GM19023 (cell line): Measurements from ENCODE around the gene PRKAA2.

Experiments
- ATAC-seq: cut with Tn5 transposase; IDR thresholded peaks from one replicate; pipeline ENCODE4 v1.9.1; 2021; ENCODE audit warnings: mild to moderate bottlenecking, moderate library complexity; ENCODE audit not compliant: unreplicated experiment

Gene PRKAA2

DNA sequence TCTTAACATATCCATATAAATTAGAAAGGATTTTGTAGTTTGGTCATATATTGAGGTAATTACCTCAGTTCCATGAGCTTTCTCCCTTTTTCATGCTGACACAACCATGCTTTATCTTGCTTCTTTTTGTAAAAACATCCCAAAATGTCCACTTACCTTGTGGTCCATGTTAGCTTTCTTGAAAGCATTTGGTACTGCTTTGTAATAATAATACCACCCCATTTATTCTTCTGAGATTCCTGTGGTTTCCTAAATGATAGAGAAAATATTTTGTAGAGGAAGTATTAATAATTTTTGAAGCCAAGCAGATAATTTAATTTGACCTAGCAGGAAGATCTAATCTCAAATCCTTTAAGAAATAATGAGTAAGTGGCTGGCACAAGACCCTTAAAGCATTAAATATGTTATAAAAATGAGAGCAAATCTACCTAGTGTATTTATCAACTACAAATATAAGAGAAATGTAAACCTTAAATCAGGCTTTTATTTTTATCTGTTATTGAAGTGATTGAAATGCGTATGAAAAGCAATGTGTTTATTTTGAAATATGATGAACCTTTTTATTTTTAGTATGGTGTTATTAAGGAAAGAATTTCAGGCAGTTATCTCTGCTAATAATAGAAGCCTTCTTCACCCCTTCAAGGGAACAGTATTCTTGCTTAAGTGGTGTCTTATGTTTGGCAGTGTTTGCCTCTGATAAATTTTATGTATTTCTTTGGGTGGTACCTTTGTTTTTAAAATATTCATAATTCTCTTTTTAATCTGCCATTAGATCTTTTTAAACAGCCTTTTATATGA, 9.2 kb downstream of the PRKAA2 start:
- ATAC-seq, result no peak

DNA sequence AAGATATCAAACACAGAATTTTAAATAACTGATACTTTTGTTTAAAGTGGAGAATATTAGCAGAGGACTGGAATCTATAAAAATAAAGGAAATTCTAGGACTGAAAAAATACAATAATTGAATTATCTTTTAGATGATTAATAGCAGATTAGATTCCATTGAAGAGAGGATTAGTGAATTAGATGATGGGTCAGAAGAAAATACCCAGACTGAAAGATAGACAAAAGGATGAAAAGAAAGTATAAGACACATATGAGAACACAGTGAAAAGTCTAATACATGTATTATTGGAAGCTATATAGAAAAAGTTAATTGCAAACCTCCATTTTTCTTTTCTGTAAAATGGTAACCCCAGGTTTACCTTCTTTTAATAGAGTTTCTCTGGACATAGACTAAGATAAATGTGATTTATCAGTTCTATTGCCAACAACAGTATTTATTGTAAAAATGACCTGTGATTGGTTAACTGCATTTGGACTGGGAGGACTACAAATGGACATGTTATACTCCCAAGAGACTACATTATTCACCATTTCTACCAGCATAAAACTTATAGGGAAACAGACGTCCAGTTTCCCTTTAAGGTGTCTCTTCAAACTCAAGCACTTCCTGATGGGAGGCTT, 11.0 kb downstream of the PRKAA2 start:
- no peak for ATAC-seq

DNA sequence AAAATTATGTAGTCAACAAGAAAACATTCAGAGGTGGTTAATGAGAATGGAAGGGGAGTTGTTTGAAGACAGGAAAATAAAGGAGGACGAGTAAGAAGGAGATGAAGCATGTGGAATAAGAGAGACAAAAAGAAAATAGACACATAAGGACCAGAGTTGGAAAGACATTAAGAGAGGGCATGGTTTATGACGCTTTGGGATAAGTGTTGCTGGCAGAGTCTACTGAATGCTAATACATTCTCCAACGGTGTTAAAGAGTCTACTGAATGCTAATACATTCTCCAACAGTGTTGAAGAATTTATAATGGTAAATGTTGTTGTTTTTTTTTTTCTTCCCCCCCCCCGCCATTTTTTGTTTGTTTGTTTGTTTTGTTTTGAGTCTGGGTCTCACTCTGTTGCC, 13.1 kb downstream of the PRKAA2 start:
- ATAC-seq, result no peak

DNA sequence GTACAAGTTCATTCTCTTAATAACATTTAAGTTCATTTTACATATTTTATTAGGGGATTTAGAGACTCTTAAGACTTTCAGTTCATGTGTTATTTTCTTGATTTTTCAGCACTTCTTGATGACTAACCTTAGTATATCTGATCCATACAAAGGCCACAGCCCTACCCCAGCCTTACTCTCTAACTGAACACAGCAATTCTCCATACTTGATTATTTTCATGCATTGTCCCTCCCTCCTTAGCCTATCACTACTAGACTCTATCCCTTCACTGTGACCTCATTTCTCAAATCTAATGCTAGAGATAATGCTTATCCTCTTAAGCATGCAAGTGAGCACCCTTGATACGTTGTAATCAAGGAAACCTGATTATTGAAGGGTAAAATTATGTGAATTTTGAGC, 15.2 kb downstream of the PRKAA2 start:
- no peak for ATAC-seq

DNA sequence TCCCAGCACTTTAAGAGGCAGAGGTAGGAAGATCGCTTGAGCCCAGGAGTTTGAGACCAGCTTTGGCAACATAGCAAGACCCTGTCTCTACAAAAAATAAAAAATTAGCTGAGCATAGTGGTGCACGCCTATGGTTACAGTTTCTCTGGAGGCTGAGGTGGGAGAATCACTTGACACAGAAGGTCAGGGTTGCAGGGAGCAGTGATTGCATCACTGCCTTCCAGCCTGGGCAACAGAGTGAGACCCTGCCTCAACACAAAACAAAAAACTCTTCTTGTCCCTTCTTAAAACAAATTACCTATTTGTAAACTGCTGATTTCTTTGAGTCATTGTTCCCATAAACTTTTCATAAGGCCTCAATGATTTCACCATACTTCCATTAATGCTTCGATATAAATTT, 18.7 kb downstream of the PRKAA2 start:
- ATAC-seq, result no peak

DNA sequence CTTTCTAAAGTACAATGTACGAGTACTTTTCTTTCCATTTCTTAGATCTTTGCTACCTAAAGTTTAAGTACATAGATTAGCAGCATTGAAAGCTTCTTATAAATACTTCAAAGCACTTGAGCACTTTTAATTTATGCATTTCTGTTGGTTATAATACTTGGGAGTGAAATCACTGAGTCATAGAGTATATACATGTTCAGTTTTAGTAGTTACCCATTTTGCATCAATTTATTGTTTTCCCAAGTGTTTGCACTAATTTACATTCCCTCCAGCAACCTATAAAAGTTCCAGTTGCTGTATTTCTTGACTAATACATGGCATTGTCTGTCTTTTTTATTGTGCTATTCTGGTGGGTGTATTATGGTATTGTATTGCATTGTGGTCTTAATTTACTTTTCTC, 20.3 kb downstream of the PRKAA2 start:
- no peak for ATAC-seq

DNA sequence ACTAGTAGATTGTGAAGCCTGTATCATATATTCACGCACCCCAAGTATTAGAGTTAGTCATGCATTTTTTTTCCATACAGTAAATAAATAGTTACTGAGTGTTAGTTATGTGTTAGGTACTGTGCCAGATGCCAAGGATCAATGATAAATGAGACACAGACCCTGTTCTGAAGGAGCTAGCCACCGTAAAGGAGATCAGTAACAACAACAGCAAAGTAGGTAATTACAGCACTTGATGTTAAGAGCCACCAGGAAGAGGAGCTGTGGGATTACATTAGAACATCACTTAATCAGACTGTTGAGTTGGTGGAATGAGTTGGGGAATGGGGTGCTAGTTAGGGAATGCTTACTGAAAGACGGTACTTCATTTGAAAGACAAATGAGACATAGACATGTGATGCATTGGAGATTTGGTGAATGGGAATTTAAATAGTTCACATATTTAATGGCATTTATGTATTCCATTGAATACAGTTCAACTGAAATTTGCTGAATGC, 21.0 kb downstream of the PRKAA2 start:
- no peak for ATAC-seq

DNA sequence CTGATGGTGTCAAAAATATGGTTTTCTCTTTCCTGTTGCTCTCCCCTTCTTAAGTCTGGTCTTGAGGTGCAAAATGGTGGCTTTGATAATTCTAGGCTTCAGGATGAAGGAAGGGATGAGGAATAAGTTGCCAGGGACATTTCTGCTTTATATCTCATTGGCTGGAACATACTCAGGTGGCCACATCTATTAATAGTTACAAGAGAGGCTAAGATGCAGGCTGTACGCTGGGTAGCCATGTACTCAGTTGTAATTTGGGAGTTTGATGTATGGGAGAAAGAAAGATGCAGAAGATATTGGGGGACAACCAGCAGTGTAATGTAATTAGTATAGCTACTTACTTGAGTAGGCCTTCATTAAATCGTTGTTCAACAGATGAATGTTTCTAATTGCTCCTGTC, 25.2 kb downstream of the PRKAA2 start:
- ATAC-seq, result no peak

DNA sequence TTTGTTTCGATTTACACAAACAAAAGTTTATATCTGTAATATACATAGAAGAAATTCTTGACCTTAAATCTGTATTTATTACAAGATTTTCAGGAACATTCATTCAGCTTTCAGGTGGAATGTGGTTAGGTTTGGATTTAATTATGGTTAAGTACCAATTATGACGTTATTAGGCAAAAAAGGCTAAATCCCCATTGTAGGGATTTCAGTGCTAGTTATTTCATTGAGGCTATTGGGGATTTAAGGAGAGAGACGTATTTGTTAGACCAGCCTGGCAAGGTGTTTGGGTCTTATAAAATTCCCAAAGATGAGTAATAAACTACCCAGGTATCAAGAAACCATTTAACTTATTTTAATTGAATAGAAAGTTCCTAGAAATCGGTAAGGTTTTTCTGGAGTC, 26.0 kb downstream of the PRKAA2 start:
- ATAC-seq, result no peak

DNA sequence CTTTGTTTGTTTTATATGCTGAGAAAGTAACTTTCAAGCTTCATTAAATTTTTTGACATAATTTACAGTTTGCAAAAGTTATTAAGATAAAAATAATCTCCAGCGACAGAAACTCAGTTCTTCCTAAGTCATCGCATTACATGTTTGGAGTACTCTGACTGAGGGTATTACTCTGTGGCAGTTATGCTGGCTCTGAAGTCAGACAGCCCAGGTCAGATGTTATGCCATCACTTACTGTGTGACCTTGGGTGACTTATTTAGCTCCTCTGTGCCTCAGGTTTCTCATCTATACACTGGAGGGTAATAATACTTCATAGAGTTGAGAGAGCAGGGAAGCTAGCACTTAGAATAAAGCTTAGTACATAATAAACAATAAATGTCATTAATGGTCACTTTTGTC, 26.4 kb downstream of the PRKAA2 start:
- ATAC-seq, result no peak

DNA sequence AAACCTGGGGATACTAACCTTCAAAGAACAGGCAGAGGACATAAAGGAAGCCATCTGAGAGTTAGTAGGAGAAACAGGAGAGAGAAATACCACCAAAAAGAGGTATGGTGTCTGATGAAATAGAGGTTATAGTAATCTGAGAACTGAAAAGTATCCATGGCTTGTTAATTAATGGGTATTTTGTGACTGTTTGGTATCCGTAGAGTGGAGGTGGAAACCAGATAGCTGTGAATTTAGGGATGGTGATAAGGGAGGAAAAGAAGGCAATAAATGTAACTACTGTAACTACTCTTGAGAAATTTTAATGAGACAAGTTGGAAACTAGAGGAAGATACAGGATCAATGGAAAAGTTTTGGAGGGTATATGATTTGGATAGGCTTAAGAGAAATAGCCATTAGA, 27.5 kb downstream of the PRKAA2 start:
- ATAC-seq, result no peak

DNA sequence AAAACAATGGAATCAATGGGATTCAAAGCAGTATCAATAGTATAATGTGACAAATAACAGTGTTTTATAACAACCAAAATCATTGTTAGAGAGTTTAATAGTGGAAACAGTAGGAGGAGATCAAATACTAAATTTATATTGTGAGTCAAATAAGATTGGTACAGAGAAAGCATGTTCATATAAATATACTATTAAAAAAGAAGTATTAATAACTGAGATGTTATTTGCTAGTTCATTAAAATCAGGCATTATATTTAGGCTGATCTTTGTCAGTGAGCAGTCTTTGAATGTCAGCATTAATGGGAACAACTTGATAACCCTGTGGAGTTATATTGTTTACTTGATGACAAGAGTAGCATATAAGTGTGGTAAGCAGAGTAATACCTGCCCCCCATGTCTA, 30.6 kb downstream of the PRKAA2 start:
- ATAC-seq, result no peak

DNA sequence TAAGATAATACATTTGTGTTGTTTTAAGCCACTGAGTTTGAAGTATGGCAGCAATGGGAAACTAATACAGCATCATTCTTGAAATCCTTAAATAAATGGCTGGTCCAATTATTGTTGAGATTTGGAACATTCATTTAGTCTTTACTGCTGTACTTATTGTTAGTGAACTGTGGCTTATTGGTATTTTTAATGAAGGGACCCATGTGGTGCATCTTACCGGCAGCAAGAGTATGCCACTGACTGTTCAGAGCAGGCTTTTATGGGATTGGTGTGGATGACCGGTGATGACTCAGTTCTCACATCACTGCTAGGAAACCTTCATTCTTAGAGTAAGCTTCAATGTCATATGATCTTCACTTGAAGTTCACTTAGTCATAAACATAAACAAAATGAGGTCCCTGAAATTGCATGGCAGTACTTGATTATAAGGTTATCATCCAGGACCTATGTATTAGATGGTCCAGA, 31.5 kb downstream of the PRKAA2 start:
- ATAC-seq, result no peak

DNA sequence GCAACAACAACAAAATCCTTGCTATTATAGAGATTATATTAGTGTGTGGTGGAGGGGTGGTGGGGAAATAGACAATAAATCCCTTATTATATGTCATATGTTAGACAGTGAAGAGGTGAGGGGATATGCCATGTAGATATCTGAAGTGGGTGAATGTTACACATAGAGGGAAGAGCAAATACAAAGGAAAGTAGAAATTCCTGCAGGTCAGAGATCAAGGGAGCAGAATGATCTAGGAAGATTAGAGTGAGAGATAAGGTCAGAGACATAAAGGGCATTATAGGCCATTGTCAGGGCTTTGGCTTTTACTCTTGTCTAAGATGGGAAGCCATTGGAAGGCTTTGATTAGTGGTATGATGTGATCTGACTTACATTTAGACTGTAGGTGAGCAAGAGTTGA, 38.5 kb downstream of the PRKAA2 start:
- ATAC-seq, result no peak

DNA sequence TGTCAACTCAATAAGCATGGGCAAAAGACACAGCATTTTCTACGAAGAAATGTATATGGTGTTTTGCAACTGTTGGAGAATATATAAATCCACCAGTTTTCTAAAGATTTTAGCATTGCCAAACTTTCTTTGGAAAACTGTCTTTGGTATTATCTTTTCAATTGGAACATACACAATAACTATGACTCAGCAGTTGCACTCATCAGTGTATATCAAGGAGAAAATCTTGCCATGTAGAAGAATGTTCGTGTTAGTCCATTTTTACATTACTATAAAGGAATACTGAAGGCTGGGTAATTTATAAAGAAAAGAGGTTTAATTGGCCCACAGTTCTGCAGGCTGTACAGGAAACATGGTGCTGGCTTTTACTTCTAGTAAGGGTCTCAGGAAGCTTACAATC, 41.1 kb downstream of the PRKAA2 start:
- no peak for ATAC-seq

DNA sequence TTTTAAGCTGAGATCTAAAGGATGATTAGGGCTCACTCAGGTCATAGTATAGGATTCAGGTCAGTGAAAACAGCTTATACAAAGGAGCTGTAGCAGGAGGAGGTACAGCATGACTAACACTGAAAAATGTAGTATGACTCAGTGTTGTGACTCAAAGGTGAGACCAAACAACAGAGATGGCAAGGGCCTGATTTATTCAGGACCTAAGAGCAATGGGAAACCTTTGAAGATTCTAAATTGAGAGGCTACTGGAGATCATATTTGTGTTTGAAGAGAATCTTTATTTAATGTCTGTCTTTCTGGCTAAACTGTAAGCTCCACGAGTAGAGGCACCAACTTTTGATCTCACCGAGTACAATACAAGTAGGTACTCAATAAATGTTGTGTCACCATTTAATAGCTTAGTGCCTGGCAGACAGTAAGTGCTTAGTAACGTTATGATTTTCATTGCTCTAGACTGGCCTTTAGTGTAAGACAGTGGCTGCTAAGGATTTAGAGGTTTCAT, 43.5 kb downstream of the PRKAA2 start:
- ATAC-seq, result no peak

DNA sequence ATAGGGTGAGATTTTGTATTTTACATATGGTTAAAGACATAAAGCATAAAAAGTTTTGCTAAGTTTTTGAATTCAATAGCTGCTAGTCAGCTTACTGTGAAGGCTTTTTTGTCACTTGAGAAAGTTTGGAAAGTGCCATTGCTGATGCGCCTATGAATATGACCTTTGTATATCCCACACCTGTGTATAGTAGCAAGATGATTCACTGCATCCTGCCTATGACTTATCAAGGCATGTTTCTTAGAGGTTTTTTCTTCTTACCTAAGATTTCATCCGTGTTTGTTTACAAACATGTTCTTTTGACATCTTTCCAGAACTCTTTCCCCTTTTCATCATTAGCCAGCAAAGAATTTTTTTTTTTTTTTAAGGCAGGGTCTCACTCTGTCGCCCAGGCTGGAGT, 51.5 kb downstream of the PRKAA2 start:
- no peak for ATAC-seq

DNA sequence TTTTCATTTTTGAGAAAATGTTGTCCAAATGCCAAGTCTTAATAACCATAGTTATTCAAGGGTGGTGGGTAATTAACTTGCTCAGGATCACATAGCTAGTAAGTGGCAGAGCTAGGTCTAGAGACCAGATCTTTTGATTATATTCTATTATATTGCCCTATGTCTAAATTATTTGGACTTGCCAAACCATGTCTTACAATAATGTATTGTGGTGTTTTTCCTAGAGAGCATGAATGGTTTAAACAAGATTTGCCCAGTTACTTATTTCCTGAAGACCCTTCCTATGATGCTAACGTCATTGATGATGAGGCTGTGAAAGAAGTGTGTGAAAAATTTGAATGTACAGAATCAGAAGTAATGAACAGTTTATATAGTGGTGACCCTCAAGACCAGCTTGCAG, 58.6 kb downstream of the PRKAA2 start:
- ATAC-seq, result no peak

DNA sequence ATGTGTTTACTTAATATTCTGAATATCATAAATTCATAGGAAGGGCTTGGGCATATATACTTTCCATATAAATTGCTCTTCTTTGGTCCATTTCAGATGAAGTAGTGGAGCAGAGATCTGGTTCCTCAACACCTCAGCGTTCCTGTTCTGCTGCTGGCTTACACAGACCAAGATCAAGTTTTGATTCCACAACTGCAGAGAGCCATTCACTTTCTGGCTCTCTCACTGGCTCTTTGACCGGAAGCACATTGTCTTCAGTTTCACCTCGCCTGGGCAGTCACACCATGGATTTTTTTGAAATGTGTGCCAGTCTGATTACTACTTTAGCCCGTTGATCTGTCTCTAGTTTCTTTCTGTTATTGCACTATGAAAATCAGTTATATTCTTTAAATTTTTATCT, 62.3 kb downstream of the PRKAA2 start:
- no peak for ATAC-seq

DNA sequence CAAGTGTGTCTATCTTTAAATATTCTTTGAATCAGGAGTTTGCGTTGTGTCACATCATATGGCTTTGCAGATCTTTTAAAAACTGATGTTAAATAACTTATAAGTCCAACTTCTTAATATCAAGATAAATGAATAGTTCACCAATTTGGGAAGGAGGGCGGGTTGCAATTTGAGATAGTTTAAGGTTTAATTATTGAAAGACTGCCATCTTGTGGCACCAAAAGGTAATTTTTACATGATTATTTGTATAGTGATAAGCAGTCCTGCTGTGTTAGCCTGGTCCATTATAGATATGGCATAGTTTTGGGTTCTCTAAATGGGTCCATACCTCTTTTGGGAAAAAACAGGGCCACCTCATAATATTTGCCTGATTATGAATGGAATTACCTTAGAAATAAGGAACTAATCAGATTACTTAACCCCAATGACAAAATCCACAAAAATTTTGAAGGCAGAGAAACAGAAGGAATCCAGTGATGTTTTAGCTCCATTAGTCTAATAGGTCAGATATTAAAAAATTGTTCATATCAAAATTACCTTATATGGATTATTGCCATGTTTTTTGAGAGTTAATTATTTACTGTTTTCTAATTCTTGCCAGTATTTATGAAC, 64.3 kb downstream of the PRKAA2 start:
- no peak for ATAC-seq

DNA sequence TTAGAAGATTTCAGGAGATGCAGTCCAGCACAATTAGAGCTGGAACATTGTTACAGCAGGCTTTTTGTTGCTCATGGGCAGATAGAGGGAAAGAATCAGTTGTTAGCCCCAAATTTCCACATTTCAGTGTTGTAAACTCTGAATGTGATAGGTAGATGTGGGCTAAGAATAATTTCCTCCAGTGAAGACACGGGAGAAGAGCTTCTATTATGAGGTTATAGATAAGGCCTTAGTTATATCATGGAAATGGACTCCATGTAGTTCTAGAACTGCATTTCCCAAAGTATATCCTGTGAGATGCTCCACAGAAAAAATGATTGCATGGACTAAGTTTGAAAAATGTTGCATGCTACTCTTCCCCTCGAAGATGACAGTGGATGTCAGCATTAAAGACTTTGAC, 64.9 kb downstream of the PRKAA2 start:
- no peak for ATAC-seq

DNA sequence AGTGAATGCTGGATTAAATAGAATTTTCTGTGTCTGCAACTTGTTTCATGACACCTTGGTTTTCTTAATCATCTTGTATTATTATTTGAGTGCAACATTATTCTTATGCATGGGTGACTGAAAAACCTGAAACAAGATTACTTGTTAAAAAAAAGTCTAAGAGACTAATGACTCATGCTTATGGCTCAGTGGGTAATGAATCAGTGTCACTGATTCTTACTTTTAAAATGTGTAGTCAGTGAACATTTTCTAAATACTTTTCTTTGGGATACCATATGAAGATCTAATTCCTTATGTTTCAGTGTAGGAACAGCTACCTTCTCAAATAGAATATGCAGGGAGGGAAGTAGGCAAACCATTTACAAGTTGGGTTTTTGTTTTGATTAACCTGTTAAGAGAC, 65.5 kb downstream of the PRKAA2 start:
- ATAC-seq, result no peak
